ENCODE data around the gene FHIT.

Gene FHIT

DNA sequence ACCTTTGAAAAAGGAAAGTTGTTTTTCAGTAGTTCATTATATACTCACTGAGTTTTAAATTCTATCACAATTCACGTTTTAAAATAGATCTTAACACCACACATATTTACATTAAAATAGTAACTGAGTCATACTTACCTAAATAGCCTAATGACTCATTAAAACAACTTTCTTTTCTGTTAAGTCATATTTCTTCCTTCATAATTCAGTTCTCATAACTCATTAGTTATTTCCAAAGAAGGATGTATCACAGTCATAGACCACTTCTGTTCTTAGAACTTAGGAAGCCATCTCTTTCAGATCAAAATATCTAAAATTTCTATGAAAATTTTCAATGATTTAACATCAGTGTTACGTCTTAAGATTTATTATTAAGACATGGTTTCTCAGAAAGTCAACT, 885.9 kb downstream of the FHIT start:
- no peak for DNase-seq

DNA sequence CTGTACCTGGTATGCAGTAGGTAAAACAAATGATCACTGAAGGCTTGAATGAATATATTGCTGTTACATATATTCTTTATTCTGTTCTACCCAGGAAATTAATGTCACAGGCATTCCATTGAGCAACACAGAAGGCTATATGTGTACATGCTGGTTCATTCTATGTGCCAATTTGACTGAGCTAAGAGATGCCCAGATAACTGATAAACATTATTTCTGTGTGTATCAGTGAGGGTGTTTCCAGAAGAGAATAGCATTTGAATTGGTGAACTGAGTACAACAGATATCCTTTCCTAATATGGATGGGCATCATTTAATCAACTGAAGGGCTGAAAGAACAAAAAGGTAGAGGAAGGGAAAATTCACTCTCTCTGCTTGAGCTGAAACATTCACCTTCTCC, 886.8 kb downstream of the FHIT start:
- no peak for DNase-seq

DNA sequence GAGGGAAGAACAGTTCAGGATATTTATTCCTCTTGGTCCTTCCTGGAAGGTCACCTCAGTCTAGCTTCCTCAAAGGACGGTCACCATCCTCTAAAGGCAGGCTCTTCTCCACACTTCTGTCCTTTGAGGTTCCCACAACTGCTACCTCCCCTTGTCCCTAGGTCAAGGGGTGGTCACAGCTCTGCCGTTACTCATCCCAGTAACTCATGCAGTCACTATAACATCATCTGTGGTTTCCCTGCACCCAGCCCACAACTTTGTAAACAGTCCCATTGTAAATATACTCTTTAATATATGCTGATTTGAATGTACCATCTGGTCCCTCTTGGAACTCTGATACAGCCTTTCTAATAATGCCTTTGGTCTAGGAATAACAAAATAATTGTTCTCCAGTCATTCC, 887.4 kb downstream of the FHIT start:
- peak in 1 of 4 experiments; percentile 4 for DNase-seq

DNA sequence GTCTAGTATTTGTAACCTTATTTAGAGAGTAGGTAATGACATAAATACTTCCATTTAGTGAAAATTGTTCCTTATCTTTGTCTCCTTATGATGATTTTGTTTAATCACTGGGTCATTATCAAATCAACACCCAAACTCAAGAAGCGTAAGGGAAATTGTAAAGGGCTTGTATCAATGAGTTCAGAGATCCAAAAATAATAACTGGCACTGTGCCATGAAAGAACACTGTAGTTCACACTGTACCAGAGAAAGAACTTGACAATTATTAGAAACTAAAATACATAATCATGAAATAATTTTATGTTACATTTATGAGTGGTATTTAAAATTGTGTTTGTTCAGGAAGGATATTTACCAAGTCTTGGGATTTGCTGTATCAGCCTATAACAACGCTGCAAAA, 895.4 kb downstream of the FHIT start:
- DNase-seq, result no peak

DNA sequence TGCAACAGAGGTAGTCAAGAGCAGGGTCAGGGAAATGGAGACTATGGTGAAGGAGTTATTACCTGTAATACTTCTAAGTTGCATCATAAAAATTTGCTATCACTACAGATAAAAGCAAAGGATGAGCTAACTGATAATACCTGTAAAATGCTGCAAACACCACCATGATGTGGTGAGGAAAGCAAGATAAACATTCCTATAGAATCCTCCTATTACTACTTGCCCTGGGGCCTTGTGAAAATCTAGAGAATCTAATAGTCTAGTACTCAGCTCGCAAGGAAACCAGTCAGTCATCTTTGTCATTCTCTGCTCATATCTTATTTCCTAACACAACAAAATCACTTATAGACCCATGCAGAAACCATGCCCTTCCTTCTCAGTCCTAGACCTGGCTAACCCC, 899.8 kb downstream of the FHIT start:
- DNase-seq, result no peak

DNA sequence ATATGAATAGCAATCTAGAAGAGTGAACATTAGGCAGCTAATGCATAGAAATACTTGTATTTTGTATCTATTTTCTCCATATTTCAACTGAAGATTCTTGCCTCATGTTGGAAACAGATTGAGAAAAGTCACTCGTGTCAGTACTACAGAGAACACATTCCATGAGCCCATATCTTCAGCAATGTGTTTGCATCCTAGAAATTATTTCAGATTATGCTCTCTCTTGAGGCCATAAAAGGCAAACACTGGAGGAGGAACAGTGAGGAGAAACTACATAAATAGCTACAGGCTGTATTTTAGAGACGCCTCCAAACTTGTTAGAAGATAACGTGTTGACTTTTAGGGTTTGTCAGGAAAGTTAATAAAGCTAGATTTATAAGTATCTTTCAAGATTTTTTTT, 906.9 kb downstream of the FHIT start:
- DNase-seq, result no peak

DNA sequence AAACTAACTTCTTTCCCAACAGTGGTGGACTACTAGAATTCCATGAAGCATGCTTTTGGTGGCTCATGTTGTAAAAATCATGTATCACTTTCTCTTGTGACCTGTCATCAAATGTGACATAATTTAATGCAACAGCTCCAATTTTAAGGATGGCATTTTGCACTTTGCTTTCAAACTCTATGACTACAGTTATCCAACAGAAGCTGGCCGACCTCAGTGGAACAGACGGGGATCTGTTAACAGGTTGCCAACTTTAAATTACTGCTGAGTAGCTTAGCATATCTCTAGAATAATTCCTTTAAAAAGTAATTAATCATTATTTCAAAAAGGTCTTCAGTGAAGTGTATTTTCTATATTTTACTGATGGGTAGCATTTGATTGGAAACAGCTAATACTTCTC, 907.4 kb downstream of the FHIT start:
- DNase-seq, result no peak

DNA sequence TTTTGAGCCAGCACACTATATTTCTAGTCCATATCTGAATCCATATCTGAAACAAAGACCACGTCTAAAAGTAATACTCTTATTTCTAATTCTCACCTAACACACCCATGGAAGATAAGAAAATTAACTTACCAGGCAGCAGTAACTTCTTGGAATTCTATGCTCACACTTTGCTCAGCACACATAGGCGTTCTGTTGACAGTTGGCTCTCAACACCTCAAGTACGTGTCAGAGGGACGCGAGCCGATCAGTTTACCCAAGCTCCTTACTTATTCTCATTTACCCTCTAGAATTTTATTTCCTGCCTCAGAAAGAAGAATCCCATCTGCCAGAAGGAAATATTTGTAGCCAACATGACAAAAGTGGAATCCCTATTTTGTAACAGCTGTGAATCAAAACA, 911.9 kb downstream of the FHIT start:
- no peak for DNase-seq

DNA sequence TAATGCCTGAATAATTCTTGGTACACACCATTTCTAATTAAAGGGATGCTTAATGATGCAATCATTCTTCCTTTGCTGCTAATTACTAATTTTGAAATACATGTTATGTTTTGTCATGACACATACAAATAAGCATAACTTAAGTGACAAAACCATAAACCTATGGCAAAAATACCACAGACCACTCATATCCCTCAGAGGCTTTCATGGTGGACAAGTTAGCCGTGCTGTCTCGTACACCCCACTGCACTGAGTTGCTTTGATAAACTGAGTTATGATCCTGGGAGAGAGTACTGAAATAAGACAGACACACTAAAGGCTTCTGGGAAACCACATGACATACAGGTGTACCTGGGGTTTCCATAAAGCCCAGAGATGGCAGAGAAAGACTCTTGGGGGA, 913.8 kb downstream of the FHIT start:
- no peak for DNase-seq

DNA sequence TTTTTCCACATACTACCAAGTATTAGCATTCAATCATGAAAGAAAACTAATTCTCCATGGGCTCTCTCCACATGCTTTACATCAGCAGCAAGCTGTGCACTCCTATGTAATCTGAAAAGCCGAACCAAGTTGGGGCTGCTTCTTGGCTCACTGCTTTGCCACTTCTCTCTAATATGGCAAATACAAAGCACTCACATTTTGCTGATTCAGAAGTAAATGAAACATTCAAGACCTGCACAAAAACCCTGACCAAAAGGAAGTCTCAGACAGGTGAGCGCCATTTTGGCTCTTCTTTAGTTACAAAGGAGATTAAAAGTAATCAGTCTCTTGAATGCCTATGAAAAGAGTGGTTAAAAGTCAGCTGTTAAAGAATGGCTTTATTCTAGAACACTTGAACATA, 915.2 kb downstream of the FHIT start:
- no peak for DNase-seq

DNA sequence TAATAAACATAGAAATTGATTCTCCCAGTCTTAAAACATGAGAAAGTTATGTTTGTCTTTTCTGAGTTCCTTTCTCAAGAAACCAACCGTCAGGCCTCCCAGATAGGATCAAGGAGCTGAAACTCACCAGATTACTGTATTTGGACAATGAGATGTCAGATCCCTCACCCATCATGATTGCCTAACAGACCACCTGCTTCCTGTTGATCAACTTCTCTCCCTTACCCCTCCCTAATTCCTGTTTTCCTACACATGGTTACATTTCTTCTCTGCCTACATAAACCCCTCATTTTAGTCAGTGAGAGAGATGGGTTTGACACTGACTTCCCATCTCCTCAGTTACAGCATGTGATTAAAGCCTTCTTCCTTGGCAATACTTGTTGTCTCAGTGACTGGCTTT, 917.5 kb downstream of the FHIT start:
- no peak for DNase-seq

DNA sequence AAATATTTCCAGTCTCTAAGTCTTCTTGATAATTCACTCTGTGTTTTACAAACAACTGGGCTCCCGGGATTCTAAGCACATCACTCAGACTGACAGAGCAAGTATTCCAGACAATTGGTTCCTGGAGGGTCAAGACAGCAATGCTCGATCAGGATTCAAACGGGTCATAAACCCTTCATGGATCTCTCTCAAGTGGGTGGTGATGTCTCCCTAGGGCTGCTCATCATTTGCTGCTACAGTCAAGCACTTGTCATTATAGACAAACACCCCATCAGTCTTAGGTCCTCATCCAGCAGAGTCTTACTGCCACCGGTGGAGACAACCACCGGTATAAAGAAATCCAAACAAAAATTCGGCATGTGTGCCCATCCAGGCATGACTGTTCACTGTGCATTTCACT, 921.1 kb downstream of the FHIT start:
- DNase-seq, result no peak

DNA sequence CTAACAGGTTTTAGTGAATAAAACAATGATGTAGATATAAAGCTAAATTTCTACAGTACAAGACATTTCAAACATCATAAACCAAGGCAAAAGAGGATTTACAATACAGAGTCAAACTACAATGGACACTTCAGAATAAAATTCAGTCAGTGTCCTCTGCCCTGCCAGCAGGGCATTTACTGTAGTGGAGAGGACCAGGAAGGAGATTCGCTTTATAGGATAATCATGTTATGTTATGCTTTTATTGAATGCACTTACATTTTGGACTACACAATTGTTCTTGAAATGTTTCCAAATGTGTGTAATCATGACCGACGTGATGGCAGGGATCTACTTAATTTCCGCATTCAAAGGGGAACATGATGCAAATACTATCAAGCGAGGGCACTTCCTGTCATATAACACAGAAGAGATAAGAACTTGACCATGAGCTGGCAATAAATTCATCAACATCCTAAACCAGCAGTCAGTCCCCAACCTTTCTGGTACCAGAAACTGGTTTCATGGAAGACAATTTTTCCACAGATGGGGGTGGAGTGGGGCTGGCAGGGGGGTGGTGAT, 925.6 kb downstream of the FHIT start:
- no peak for DNase-seq

DNA sequence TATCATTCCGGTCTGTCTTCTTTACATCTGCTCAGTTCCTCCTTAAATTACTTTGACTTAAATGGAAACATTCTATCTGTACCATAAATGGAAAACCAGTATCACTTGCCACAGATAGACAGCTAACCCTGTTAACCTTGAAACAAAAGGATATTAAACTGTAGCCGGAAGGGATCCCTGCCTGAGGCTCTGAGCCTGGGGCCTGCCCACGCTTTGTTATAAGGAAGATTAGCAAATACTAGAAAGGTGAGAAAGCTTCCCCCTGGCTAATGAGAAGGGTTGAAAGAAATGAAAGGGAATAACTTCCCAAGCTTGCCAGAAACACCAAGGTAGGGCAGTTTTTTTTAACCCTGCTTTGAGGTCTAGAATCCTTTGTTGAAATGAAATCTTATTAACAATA, 927.6 kb downstream of the FHIT start:
- DNase-seq, result no peak

DNA sequence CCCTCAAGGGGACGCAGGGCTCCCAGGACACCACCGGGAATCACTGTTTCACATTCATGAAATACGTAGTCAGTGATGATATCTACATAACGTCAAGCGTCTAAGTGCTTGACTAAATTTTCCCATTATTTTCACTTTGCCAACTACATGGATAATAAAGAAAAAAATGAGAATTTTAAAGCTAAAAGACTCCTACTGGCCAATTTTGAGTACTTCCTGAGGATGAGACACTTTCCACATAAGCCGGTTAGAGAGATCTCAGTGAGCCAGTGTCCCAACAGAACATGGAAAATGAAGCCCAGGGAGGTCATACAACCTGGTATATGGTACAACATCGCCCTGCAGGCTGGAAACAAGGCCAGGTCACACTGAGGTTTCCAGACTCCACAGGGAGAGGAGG, 928.1 kb downstream of the FHIT start:
- no peak for DNase-seq

DNA sequence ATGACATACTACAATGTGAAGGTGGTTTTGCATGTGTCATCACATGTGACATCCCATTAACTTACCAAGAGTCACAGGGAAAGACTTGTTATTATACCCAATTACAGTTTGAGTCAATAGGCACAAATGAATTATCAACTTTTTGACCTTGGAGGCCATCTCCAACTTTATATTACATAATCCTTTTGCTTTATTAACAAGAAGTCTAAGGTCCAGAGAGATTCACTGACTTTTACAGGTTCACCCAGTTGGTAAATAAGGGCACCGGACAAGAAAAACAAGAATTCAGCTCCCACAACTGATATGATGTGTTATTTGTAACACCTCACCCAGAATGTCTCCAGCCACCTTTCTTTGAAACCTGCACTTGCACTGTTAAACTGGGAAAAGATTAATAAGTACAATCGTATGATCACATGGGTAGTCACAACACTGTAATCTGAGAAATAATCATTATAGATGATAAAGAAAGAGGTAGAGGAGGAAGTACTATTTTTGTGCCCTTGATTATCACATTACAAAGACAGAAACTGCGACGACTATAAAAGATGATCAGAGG, 928.9 kb downstream of the FHIT start:
- DNase-seq, result no peak

DNA sequence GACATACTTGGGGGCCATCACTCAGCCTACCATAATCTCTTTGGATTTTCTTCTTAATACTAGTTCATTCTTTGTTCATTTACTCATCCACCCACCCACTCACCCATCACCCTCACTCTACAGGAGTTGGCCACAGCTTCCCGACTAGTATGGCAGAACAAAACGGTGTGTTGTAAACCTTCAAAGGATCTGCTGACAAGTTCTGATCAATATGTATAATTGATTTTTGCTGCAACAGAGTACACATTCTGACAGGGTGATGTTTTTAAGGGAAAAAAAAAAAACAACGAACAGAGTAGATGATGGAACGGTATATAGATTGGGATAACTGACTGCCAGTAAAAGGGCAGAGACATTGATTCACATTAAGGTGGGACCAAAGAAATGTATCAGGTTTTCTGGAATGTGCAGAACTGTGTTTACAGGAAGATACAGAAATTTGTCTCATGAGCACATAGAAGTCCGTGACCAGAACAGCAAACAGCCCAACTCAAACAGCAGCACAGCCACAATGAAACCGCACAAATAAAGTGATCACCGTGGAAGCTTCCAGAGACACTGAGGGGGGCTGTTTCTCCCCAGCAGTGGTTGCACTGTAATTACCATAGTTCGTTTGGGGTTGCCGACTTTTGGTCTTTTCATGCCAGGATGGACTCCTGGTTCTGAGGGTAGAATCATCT, 931.9 kb downstream of the FHIT start:
- no peak for DNase-seq

DNA sequence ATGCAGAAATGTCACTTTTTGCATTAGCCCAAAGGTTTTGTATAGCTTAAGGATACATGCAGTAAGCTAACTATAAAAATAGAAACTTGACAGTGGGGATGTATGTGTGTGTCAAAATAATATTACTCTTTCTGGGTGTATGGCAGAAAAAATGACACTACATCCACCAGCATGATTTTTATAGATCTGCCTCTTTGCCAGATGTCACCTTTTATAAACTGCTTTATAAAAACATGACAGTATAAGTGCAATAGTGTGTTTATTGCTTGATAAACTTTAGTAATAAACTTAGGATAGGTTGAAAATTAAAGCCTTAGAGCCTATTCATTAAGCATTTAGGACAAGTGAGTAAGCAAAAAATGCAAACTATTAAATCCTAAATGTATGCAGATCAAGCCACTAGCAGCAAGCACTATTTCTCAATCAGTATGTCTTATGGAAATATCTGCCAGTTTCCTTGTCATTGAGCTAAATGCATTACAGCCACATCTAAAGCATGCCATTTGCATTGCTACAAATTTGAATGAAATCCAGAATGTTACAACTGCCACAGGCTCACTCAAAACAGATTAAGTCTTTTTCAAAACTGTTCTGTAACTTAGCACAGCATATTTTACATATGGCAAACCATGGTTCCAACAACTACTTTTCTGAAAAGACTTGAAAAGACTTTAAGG, 935.0 kb downstream of the FHIT start:
- no peak for DNase-seq

DNA sequence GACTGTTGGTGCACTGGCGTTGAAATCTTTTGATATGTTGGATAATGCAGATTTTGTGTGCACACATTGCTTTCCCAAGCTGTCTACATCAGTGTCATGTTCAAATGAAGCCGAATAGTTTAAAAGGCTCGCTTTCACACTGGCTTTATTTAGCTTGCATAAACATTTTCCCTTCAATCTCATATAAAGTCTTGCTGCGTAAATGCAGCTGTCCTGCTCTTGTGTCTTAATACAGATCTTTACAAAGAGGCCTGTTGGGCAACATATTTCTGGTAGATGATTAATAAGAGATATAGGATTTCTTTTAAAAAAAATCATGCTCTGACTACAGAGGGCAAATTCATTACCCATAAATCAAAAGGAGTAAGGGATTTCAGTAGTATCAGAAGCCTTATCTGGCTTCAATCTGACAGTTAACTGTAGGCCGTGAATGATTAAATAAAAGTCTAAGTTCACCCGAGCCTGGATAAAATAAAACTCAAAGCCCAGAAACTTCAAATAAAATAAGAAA, 937.2 kb downstream of the FHIT start:
- no peak for DNase-seq

DNA sequence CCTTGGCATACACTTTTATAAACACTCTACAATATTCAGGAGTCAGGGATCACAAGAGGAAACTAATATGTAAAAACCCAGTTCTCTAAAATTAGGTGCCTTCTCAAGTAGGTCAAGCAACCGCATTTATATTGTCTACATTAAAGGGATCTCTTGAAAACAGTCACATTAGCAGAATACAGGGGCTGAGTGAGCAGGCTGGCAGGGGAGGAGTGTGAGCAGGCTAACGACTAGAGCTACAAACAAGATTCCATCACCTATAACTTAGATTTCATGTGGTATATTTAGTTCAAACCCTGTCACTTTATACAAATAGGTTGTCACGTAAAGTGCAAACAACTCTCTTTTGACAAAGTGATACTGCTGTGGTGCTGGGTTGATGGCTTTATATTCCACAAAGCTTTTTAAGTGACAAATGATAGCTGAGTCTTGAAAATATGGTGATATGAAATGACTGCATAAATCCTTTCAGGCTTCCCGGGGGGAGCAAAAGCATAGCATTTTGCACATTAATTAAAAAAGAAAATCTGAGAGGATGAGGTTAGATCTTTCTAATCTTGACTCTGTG, 937.9 kb downstream of the FHIT start:
- no peak for DNase-seq

DNA sequence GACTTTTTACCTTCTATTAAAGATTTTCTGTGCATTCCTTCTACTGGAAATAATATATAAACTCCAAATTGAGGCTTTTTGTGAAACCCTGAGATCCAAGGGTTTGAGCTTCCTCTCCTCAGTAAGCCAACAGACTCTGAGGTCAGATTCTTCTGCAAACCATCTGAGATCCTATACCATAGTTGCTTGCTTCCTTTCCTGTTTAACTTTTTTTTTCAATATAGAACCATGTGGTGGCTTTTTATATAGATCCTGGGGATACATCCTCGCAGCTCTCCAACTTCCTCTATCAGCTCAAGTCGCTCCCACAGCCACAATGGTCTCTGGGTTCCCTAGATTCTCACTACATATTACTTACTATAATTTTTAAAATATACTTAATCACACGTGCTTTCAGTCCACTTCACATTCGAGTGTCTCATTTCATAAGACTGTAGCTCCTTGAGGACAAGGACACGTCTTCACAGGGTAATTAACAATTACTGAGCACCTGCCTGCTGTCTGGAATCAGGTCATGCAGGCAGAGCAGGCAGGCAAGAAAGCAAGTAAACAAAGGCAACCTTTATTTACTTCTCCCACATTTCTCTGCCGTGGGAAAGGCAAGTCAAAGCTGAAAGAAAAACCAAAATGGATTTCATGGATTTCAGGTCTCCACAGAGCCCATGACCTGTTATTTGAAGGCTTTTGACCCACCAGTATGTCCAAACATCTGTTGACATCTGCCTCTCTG, 941.5 kb downstream of the FHIT start:
- DNase-seq, result no peak

DNA sequence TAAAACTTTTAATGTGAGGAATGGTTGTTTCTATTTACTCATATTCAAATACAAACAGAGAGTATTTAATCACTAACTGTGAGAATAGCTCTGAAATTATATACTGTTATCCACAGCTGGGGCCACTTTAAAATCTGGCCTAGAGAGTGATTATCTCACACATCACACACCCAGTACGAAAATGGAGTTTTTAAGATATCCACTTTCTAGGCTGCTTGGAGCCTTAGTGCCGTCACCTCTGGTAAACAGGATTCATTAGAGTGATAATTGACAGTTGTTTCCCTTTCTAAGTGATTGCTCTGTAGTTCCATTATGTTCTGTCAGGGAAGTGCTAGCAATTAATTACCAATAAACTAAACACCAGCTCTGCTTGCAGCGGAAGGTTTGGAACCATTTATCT, 942.4 kb downstream of the FHIT start:
- no peak for DNase-seq

DNA sequence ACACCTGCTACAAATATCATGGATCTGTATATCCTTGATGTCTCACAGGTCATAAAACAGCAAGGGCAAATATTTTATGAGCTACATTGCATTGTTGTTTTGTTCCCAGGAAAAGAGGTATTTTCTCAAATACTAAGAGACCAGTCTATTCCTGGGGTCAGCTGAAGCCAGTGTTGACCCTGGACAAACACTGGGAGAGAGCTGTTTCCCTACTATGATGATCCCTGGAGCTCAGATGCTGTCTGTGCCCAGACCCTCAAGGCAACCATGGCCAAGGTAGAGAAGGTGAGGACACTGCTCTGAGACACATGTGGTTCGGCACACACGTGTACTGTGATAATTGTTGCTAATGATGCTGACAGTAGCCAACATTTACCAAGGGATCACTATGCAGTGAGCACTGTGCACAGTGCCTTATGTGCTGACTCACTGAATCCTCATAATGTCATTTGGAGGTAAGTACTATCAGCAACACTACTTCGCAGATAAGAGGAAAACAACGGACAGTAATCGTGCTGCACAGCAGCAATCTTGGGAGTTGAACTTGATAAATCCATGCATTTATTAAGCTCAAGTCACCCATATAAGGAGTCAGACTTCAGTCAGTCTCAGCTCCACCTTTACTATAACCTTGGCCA, 943.6 kb downstream of the FHIT start:
- DNase-seq, result no peak
